ENCODE data around the gene TNIK. TPM values are rescaled to one million over a fixed set of nuclear protein-coding genes. Genes with fewer than 3 reads are reported as not detected.
"Not testable (repeated sequence)": the region's sequence is repeated elsewhere in the genome, so short reads cannot be mapped to it uniquely, and the experiment has no call there.

TNIK gene
- total RNA-seq, 4 donors from 2014 or later: 32.9 to 52.0 (median 40.2) TPM

DNA sequence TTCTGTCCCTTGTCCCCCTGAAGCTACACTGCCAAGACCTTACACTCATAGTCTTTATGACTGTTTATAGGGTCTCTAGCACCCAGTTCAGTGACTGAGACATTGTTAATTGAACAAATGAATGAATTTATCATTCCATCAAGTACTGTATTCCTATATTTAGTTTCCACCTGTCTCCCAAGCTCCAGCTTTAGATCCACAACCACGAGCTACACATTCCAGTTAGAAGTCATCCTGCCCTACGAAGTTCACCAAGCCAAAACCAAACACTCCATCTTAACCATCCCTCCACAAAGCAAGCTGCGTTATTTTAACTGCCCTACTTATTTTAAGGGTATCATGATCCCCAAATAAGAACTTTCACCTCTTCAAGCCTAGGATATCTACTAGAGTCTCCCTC, 31.3 kb downstream of the TNIK start:
- in situ Hi-C loops (cut with MboI; ENCODE audit: low pct_ligation_motif_present in 1 of 4, low pct_unique_long_range_greater_than_20kb in 1 of 4, low sequenced_read_pairs in 3 of 4): no loop called here
- Histone ChIP-seq H3K36me3 (no peaks in the 10 kb centered on the region), H3K27ac (no peak overlapping the region), H3K9me3 (no peaks in the 10 kb centered on the region), H3K4me1 (peaks cover 0 to 27% (median 0%) of the 10 kb centered on the region in 4 donors), H3K27me3 (no peaks in the 10 kb centered on the region), H3K4me3 (no peak overlapping the region)
- intact Hi-C loops (cut with DNase I; ENCODE audit: low total_unique reads): no loop called here
- DNase-seq: no peak
- TF ChIP-seq, protein P1, sequence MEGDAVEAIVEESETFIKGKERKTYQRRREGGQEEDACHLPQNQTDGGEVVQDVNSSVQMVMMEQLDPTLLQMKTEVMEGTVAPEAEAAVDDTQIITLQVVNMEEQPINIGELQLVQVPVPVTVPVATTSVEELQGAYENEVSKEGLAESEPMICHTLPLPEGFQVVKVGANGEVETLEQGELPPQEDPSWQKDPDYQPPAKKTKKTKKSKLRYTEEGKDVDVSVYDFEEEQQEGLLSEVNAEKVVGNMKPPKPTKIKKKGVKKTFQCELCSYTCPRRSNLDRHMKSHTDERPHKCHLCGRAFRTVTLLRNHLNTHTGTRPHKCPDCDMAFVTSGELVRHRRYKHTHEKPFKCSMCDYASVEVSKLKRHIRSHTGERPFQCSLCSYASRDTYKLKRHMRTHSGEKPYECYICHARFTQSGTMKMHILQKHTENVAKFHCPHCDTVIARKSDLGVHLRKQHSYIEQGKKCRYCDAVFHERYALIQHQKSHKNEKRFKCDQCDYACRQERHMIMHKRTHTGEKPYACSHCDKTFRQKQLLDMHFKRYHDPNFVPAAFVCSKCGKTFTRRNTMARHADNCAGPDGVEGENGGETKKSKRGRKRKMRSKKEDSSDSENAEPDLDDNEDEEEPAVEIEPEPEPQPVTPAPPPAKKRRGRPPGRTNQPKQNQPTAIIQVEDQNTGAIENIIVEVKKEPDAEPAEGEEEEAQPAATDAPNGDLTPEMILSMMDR (IDR thresholded peaks at IDR 0.05): no peak
- 93 to 96% methylated on average over 3 of the region's 3 CpGs for WGBS, 2 donors (ENCODE audit: low coverage in 1 of 2)

DNA sequence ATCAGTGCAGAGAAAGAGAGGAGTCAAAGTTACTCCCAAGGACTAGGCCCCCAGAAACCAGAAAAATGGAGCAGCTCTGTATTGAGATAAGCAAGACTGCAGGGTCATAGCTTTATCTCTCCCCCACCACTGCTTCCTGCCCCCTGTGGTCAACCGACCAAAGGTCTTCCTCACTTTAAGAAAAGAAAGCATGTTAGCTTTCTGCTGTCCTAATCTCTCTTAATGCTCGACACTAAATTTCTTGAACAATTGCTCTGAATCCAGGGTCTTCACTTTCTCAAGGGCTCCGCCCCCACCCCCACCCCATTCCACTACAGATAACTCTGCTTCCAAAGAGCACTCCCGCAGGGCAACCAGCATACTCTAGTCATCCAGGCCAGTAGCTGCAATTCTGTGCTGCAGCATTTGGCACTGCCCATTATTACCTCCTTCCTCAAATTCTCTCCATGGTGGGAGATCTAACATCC, 31.9 kb downstream of the TNIK start:
- Histone ChIP-seq H3K4me1 (peaks cover 0 to 27% (median 0%) of the 10 kb centered on the region in 4 donors), H3K36me3 (no peaks in the 10 kb centered on the region), H3K27ac (no peak overlapping the region), H3K9me3 (no peaks in the 10 kb centered on the region), H3K4me3 (no peak overlapping the region), H3K27me3 (no peaks in the 10 kb centered on the region)
- DNase-seq: no peak
- intact Hi-C loops (cut with DNase I; ENCODE audit: low total_unique reads): no loop called here
- in situ Hi-C loops (cut with MboI; ENCODE audit: low pct_ligation_motif_present in 1 of 4, low pct_unique_long_range_greater_than_20kb in 1 of 4, low sequenced_read_pairs in 3 of 4): no loop called here
- 65 to 82% methylated on average over 4 of the region's 4 CpGs for WGBS, 2 donors (ENCODE audit: low coverage in 1 of 2)
- TF ChIP-seq POLR2AphosphoS5 (IDR thresholded peaks at IDR 0.05) (no peak), EP300 (IDR thresholded peaks at IDR 0.05; ENCODE audit: low read depth) (no peak), POLR2A (IDR thresholded peaks at IDR 0.05) (no peak)
- TF ChIP-seq, protein P1 (IDR thresholded peaks at IDR 0.05): no peak

DNA sequence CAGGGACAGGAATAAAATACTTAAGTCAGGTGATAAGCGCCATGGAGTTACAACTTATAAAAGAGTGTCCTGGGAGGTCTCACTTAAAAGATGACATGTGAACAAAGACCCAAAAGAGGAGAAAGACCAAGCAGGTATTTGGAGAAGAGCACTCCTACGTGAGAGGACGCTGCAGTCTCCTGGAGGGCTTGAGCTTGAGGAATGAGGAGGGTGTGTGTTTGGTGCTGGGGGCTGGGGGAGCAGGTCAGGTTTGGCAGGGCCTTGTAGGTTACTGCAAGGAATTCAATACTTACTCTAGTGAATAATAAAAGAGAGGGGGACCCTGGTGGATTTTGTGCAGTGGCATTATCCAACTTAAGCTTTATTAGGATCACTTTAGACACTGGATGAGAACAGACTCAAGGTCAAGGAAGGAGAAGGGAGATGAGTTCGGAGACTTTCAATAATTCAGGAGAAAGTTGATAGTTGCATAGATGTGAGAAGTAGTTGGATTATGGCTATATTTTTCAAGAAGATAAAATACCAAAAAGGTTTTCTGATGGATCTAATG, 32.4 kb downstream of the TNIK start:
- Histone ChIP-seq H3K4me3 (no peak overlapping the region), H3K36me3 (no peaks in the 10 kb centered on the region), H3K9me3 (no peaks in the 10 kb centered on the region), H3K27me3 (no peaks in the 10 kb centered on the region), H3K27ac (no peak overlapping the region), H3K4me1 (peaks cover 0 to 23% (median 0%) of the 10 kb centered on the region in 4 donors)
- WGBS, 2 donors (ENCODE audit: low coverage in 1 of 2): 83 to 86% methylated on average over 4 of the region's 4 CpGs
- in situ Hi-C loops (cut with MboI; ENCODE audit: low pct_ligation_motif_present in 1 of 4, low pct_unique_long_range_greater_than_20kb in 1 of 4, low sequenced_read_pairs in 3 of 4) (no loop called here), intact Hi-C loops (cut with DNase I; ENCODE audit: low total_unique reads) (no loop called here)
- no peak for DNase-seq
- no peak for TF ChIP-seq EP300 (IDR thresholded peaks at IDR 0.05; ENCODE audit: low read depth)
- TF ChIP-seq, protein P1 (IDR thresholded peaks at IDR 0.05): no peak
- no peak for TF ChIP-seq POLR2A (IDR thresholded peaks at IDR 0.05)
- no peak for TF ChIP-seq POLR2AphosphoS5 (IDR thresholded peaks at IDR 0.05)

DNA sequence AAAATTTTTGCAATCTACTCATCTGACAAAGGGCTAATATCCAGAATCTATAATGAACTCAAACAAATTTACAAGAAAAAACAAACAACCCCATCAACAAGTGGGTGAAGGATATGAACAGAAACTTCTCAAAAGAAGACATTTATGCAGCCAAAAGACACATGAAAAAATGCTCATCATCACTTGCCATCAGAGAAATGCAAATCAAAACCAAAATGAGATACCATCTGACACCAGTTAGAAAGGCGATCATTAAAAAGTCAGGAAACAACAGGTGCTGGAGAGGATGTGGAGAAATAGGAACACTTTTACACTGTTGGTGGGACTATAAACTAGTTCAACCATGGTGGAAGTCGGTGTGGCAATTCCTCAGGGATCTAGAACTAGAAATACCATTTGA, 36.1 kb downstream of the TNIK start:
- H3K9me3 ChIP-seq; intact Hi-C loops (cut with DNase I; ENCODE audit: low total_unique reads); DNase-seq; H3K36me3 ChIP-seq; H3K27ac ChIP-seq; in situ Hi-C loops (cut with MboI; ENCODE audit: low pct_ligation_motif_present in 1 of 4, low pct_unique_long_range_greater_than_20kb in 1 of 4, low sequenced_read_pairs in 3 of 4); H3K4me3 ChIP-seq; H3K27me3 ChIP-seq: not testable (repeated sequence)
- WGBS, 2 donors (ENCODE audit: low coverage in 1 of 2): 96 to 100% methylated on average over 2 of the region's 2 CpGs
- H3K4me1 ChIP-seq: peaks cover 0 to 24% (median 3%) of the 10 kb centered on the region in 4 donors

DNA sequence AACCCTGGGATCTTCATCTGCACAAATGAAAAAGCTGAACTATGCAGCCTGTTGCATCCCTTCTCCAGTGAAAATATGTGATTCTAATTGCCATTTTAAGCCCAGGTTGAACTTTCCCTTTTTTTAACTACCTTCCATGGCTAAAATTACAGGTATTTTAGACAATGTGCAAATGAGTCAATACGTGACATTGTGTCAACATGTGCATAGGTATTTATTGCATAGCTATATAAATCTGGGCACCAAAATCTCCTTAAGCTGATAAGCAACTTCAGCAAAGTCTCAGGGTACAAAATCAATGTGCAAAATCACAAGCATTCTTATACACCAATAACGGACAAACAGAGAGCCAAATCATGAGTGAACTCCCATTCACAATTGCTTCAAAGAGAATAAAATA, 37.4 kb downstream of the TNIK start:
- WGBS, 2 donors (ENCODE audit: low coverage in 1 of 2): 50 to 52% methylated on average over 1 to 2 of the region's 2 CpGs
- H3K27ac ChIP-seq; H3K4me3 ChIP-seq; H3K9me3 ChIP-seq; H3K27me3 ChIP-seq; intact Hi-C loops (cut with DNase I; ENCODE audit: low total_unique reads); in situ Hi-C loops (cut with MboI; ENCODE audit: low pct_ligation_motif_present in 1 of 4, low pct_unique_long_range_greater_than_20kb in 1 of 4, low sequenced_read_pairs in 3 of 4); DNase-seq; H3K36me3 ChIP-seq: not testable (repeated sequence)
- peaks cover 0 to 18% (median 3%) of the 10 kb centered on the region in 4 donors for H3K4me1 ChIP-seq
